ENCODE measurements around the gene TNRC6C.
"Not testable (repeated sequence)": the region's sequence is repeated elsewhere in the genome, so short reads cannot be mapped to it uniquely, and the experiment has no call there.

TNRC6C gene

GRCh38 chr17:78043031-78043430 lies 84.5 kb downstream of the TNRC6C start:
- DNase-seq (ENCODE audit: low spot score): no peak

- no peak for DNase-seq (ENCODE audit: low spot score)
Observed at GRCh38 chr17:78044280-78044835, 85.9 kb downstream of the TNRC6C start.

- no peak for DNase-seq (ENCODE audit: low spot score)
Observed at GRCh38 chr17:78045316-78045715, 86.8 kb downstream of the TNRC6C start.

GRCh38 chr17:78046923-78047322 lies 88.4 kb downstream of the TNRC6C start:
- DNase-seq (ENCODE audit: low spot score): peak; percentile 53

GRCh38 chr17:78048346-78049292 lies 90.1 kb downstream of the TNRC6C start:
- no peak for DNase-seq (ENCODE audit: low spot score)

- DNase-seq (ENCODE audit: low spot score): no peak
Observed at GRCh38 chr17:78049609-78050008, 91.1 kb downstream of the TNRC6C start.

- DNase-seq (ENCODE audit: low spot score): no peak
Observed at GRCh38 chr17:78051186-78051972, 92.9 kb downstream of the TNRC6C start.

GRCh38 chr17:78053777-78054468 lies 95.4 kb downstream of the TNRC6C start:
- DNase-seq (ENCODE audit: low spot score): no peak

GRCh38 chr17:78057113-78057740 lies 98.7 kb downstream of the TNRC6C start:
- no peak for DNase-seq (ENCODE audit: low spot score)

- no peak for DNase-seq (ENCODE audit: low spot score)
Observed at GRCh38 chr17:78058001-78058400, 99.5 kb downstream of the TNRC6C start.

GRCh38 chr17:78058581-78058980 lies 100.1 kb downstream of the TNRC6C start:
- no peak for DNase-seq (ENCODE audit: low spot score)

GRCh38 chr17:78062596-78062995 lies 104.1 kb downstream of the TNRC6C start:
- DNase-seq (ENCODE audit: low spot score): no peak

- no peak for DNase-seq (ENCODE audit: low spot score)
Observed at GRCh38 chr17:78063489-78063888, 105.0 kb downstream of the TNRC6C start.

- no peak for DNase-seq (ENCODE audit: low spot score)
Observed at GRCh38 chr17:78064708-78065107, 106.2 kb downstream of the TNRC6C start.

GRCh38 chr17:78066976-78067375 lies 108.5 kb downstream of the TNRC6C start:
- DNase-seq (ENCODE audit: low spot score): not testable (repeated sequence)

GRCh38 chr17:78069695-78070094 lies 111.2 kb downstream of the TNRC6C start:
- DNase-seq (ENCODE audit: low spot score): no peak

GRCh38 chr17:78072961-78073360 lies 114.5 kb downstream of the TNRC6C start:
- DNase-seq (ENCODE audit: low spot score): no peak

- DNase-seq (ENCODE audit: low spot score): no peak
Observed at GRCh38 chr17:78075011-78075410, 116.5 kb downstream of the TNRC6C start.

- no peak for DNase-seq (ENCODE audit: low spot score)
Observed at GRCh38 chr17:78075545-78075944, 117.0 kb downstream of the TNRC6C start.

GRCh38 chr17:78079253-78079652 lies 120.8 kb downstream of the TNRC6C start:
- no peak for DNase-seq (ENCODE audit: low spot score)

GRCh38 chr17:78081551-78081950 lies 123.0 kb downstream of the TNRC6C start:
- no peak for DNase-seq (ENCODE audit: low spot score)

All from cerebellar cortex (tissue), 1 donor.